ENCODE measurements around the gene KCNA5.

Gene KCNA5

DNA sequence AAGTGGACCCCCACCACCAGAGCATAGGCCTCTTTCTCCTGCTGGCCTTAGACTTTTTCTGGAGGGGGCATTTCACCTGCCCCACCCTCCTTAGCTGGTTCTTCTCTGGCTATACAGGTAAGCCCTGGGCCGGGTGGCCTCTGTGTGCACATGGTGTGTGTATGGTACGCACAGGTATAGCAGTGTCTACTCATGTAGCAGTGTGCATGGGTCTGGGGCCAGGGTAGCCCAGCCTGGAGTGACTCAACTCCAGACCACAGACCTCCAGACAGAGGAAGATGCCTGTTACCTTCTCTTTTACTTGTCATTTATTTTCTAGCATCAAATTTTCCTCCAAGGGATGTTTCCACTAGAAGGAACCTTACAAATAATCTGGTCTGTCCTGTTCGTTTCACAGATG, 6.9 kb downstream of the KCNA5 start:
- no peak overlapping the region for H3K4me3 ChIP-seq (ENCODE audit: control insufficient read depth, low read depth, low read length)
- no peak for TF ChIP-seq CTCF (IDR thresholded peaks at IDR 0.05; ENCODE audit: control insufficient read depth, insufficient read depth, low read depth, low read length, missing control alignments)
- DNase-seq (ENCODE audit: low read depth): no peak

DNA sequence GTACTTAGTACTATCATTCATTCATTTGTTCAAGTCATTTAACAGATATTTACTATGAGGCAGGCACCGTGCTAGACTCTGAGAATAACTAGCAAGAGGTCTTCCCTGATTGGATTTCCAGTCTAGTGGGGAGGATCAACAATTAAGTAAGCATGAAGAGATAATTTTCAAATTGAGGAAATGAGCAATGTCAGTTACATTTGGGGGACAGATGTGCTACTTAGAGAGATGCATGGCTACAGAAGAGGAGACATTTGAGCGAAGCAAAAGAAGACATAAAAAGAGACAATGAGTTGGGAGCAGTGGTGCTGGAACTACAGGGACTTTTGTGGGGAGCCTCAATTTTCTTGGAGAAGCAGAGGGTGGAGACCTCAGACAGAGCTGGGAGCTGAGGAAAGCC, 7.7 kb downstream of the KCNA5 start:
- no peak for DNase-seq (ENCODE audit: low read depth)
- TF ChIP-seq CTCF (IDR thresholded peaks at IDR 0.05; ENCODE audit: control insufficient read depth, insufficient read depth, low read depth, low read length, missing control alignments): no peak
- H3K4me3 ChIP-seq (ENCODE audit: control insufficient read depth, low read depth, low read length): no peak overlapping the region

GRCh38 chr12:5051913-5052312, 8.2 kb downstream of the KCNA5 start:
- DNase-seq (ENCODE audit: low read depth): no peak
- H3K4me3 ChIP-seq (ENCODE audit: control insufficient read depth, low read depth, low read length): no peak overlapping the region
- no peak for TF ChIP-seq CTCF (IDR thresholded peaks at IDR 0.05; ENCODE audit: control insufficient read depth, insufficient read depth, low read depth, low read length, missing control alignments)

- H3K4me3 ChIP-seq (ENCODE audit: control insufficient read depth, low read depth, low read length): no peak overlapping the region
- no peak for DNase-seq (ENCODE audit: low read depth)
- no peak for TF ChIP-seq CTCF (IDR thresholded peaks at IDR 0.05; ENCODE audit: control insufficient read depth, insufficient read depth, low read depth, low read length, missing control alignments)
These were observed 8.7 kb downstream of the KCNA5 start for GRCh38 chr12:5052348-5052747.

GRCh38 chr12:5059358-5059757, 15.7 kb downstream of the KCNA5 start:
- H3K4me3 ChIP-seq (ENCODE audit: control insufficient read depth, low read depth, low read length): no peak overlapping the region
- no peak for DNase-seq (ENCODE audit: low read depth)
- TF ChIP-seq CTCF (IDR thresholded peaks at IDR 0.05; ENCODE audit: control insufficient read depth, insufficient read depth, low read depth, low read length, missing control alignments): no peak

- TF ChIP-seq CTCF (IDR thresholded peaks at IDR 0.05; ENCODE audit: control insufficient read depth, insufficient read depth, low read depth, low read length, missing control alignments): no peak
- no peak for DNase-seq (ENCODE audit: low read depth)
- H3K4me3 ChIP-seq (ENCODE audit: control insufficient read depth, low read depth, low read length): no peak overlapping the region
These were observed 17.3 kb downstream of the KCNA5 start for GRCh38 chr12:5060958-5061357.

DNA sequence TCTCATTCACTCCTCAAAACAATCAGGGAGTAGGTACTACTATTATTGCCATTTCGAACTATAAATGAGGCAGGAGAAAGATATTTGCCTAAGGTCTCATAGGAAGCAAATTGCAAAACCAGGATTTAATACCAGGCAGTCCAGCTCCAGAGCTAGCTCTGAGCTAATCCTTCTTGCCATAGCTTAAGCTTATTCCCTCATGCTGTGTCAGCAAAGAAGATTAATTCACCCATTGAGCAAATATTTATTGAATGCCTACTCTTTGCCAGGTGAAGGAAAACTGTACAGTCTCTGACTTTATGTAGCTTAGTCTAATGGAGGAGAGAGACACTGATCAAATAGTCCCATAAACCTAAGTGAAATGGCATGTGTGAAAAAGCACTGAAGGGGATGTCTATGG, 19.5 kb downstream of the KCNA5 start:
- no peak for DNase-seq (ENCODE audit: low read depth)
- H3K4me3 ChIP-seq (ENCODE audit: control insufficient read depth, low read depth, low read length): no peak overlapping the region
- no peak for TF ChIP-seq CTCF (IDR thresholded peaks at IDR 0.05; ENCODE audit: control insufficient read depth, insufficient read depth, low read depth, low read length, missing control alignments)
